H1 (cell line): ENCODE data around the gene ZBTB45. TPM values are rescaled to one million over a fixed set of nuclear protein-coding genes. Genes with fewer than 3 reads are reported as not detected.

ENCODE experiments used
- ASH2L ChIP-seq: fragments of 200-600, 300-600 bp; sonication (generic); IDR thresholded peaks from one replicate; pipeline ENCODE4 v1.7.1; 2017; ENCODE audit warnings: low read length
- CBX5 ChIP-seq: fragments of 300-800, 300-1000 bp; sonication (generic); IDR thresholded peaks from 2 replicates; pipeline ENCODE4 v1.7.1; 2016; ENCODE audit warnings: antibody characterized with exemption, low read length, low read depth
- CTBP2 ChIP-seq: IDR thresholded peaks from 2 replicates; pipeline ENCODE4 v1.7.0; 2011; ENCODE audit warnings: borderline replicate concordance, mild to moderate bottlenecking, moderate library complexity, mixed read lengths, low read length; ENCODE audit not compliant: insufficient read depth, insufficient read length
- E2F6 ChIP-seq: IDR thresholded peaks from 2 replicates; pipeline ENCODE4 v1.6.1; 2012; ENCODE audit warnings: inconsistent platforms
- EGR1 ChIP-seq: IDR thresholded peaks from 2 replicates; pipeline ENCODE4 v1.6.1; 2011; ENCODE audit warnings: low read depth, low read length, borderline replicate concordance
- EP300 ChIP-seq, 2 experiments: IDR thresholded peaks; 1 replicate in 1 of 2; 2 replicates in 1 of 2; pipeline ENCODE4 v1.6.1; 2011 to 2012; ENCODE audit warnings: low read depth in 2 of 2, low read length in 2 of 2, mild to moderate bottlenecking in 2 of 2, borderline replicate concordance in 1 of 2, inconsistent platforms in 1 of 2, moderate library complexity in 1 of 2
- EZH2 ChIP-seq: fragments of 200-600 bp; sonication (generic); IDR thresholded peaks from 2 replicates; pipeline ENCODE4 v1.7.1; 2012; ENCODE audit warnings: low read depth, mild to moderate bottlenecking, moderate library complexity, low read length, inconsistent platforms; ENCODE audit not compliant: severe bottlenecking
- GABPA ChIP-seq: IDR thresholded peaks from 2 replicates; pipeline ENCODE4 v1.6.1; 2011; ENCODE audit warnings: mild to moderate bottlenecking, low read length, moderate library complexity, borderline replicate concordance; ENCODE audit not compliant: insufficient read depth
- HDAC2 ChIP-seq, 2 experiments: fragments of 300-600 bp in 1 of 2; sonication (generic) in 1 of 2; IDR thresholded peaks; 2 replicates each; pipeline ENCODE4 v1.6.1; 2011 to 2012; ENCODE audit warnings: low read depth in 2 of 2, low read length in 2 of 2, mild to moderate bottlenecking in 2 of 2, moderate library complexity in 2 of 2, borderline replicate concordance in 1 of 2, inconsistent platforms in 1 of 2
- KDM4A ChIP-seq: IDR thresholded peaks from one replicate; pipeline ENCODE4 v1.7.1; 2012; ENCODE audit warnings: low read depth, mild to moderate bottlenecking, moderate library complexity, low read length, inconsistent platforms; ENCODE audit not compliant: severe bottlenecking
- MAFK ChIP-seq: IDR thresholded peaks from 2 replicates; pipeline ENCODE4 v1.6.1; 2012; ENCODE audit warnings: low read depth, mild to moderate bottlenecking, improper control_type of control experiment, low read length
- PHF8 ChIP-seq: fragments of 200-600 bp; sonication (generic); conservative IDR thresholded peaks from 2 replicates; pipeline ENCODE4 v1.7.1; 2012; ENCODE audit warnings: low read depth, mild to moderate bottlenecking, inconsistent platforms, low read length, moderate library complexity
- POLR2A ChIP-seq, 2 experiments: IDR thresholded peaks; 1 replicate in 1 of 2; 2 replicates in 1 of 2; pipeline ENCODE4 v1.6.1; 2011; ENCODE audit warnings: low read depth in 2 of 2, low read length in 2 of 2, mild to moderate bottlenecking in 2 of 2; ENCODE audit errors: control extremely low read depth in 1 of 2
- RAD21 ChIP-seq, 2 experiments: IDR thresholded peaks in 1 of 2; conservative IDR thresholded peaks in 1 of 2; 2 replicates each; pipeline ENCODE4 v1.6.1; 2011; ENCODE audit warnings: low read depth in 2 of 2, low read length in 2 of 2, improper control_type of control experiment in 1 of 2, inconsistent platforms in 1 of 2, mild to moderate bottlenecking in 1 of 2, moderate library complexity in 1 of 2
- RXRA ChIP-seq: IDR thresholded peaks from 2 replicates; pipeline ENCODE4 v1.6.1; 2011; ENCODE audit warnings: low read depth, mild to moderate bottlenecking, low read length, moderate library complexity; ENCODE audit not compliant: insufficient read depth
- SIX5 ChIP-seq: IDR thresholded peaks from 2 replicates; pipeline ENCODE4 v1.6.1; 2011; ENCODE audit warnings: mild to moderate bottlenecking, low read depth, low read length
- SP1 ChIP-seq: IDR thresholded peaks from 2 replicates; pipeline ENCODE4 v1.6.1; 2011; ENCODE audit warnings: low read depth, low read length
- TAF7 ChIP-seq: optimal IDR thresholded peaks from 2 replicates; pipeline ENCODE3; 2011; ENCODE audit warnings: low read depth, mild to moderate bottlenecking, inconsistent platforms, low read length, moderate library complexity, borderline replicate concordance
- TCF12 ChIP-seq: IDR thresholded peaks from 2 replicates; pipeline ENCODE4 v1.6.1; 2011; ENCODE audit warnings: low read depth, mild to moderate bottlenecking, low read length
- TEAD4 ChIP-seq: IDR thresholded peaks from 2 replicates; pipeline ENCODE4 v1.6.1; 2012; ENCODE audit warnings: low read depth, low read length, inconsistent platforms, mixed read lengths
- ZNF274 ChIP-seq: IDR thresholded peaks from 2 replicates; pipeline ENCODE4 v1.7.0; 2012; ENCODE audit warnings: low read length, borderline replicate concordance; ENCODE audit errors: extremely low read depth
- polyA plus RNA-seq, 7 experiments: library from polyadenylated mRNA; depleted of rRNA in 3 of 7; stranded (reverse) in 5 of 7; unstranded in 2 of 7; fragments of >200 nt in 5 of 7; fragments of 200-250 nt in 2 of 7; gene quantifications; 1 replicate in 5 of 7; 2 replicates in 1 of 7; 4 replicates in 1 of 7; pipeline versions ENCODE4 v1.2.1 to v1.2.3, GENCODE V29; 2011 to 2013; ENCODE audit warnings: missing spikeins in 2 of 7, mixed read lengths in 2 of 7
- total RNA-seq: library from RNA; stranded (reverse); fragmentation: NEBNext Ultra II Directional; extraction: Animal tissue kit (Norgen Biotek cat#: 25700); gene quantifications from 2 replicates; pipeline ENCODE4 v1.2.1, GENCODE V29; 2021

Gene ZBTB45
- total and polyA plus RNA-seq, 2 of the 8 experiments (the other 6 are each of a cell fraction or from before 2014, with no cell fraction given), result 16.9 to 17.2 TPM

- TF ChIP-seq EP300 (IDR thresholded peaks at IDR 0.05; ENCODE audit: borderline replicate concordance in 1 of 2, low read depth in 2 of 2, low read length in 2 of 2), result peak; percentile 17 to 41; a peak in 2 of 3 replicates
- no peak for TF ChIP-seq CTBP2
- TF ChIP-seq TAF7, result peak; percentile 29
- TF ChIP-seq TEAD4, result 0 out of 2 replicates have a peak, but pooled peaks have one; percentile 42
- TF ChIP-seq SIX5, result peak; percentile 31; the same call in 1 of the 2 replicates
- TF ChIP-seq HDAC2 (IDR thresholded peaks at IDR 0.05; ENCODE audit: borderline replicate concordance in 1 of 2, low read depth in 2 of 2, low read length in 2 of 2), result peak in 1 of 2 experiments; percentile 29; a peak in 1 of 4 replicates
- peak; percentile 31; the same call in 1 of the 2 replicates for TF ChIP-seq SP1
- no peak for TF ChIP-seq EGR1
- no peak for TF ChIP-seq RXRA
- peak in 1 of 2 experiments; percentile 4; a peak in 1 of 4 replicates for TF ChIP-seq RAD21 (IDR thresholded peaks at IDR 0.05 in 1 of 2, conservative IDR thresholded peaks at IDR 0.05 in 1 of 2; ENCODE audit: low read depth in 2 of 2, low read length in 2 of 2)
- TF ChIP-seq KDM4A, result peak; percentile 70
- no peak for TF ChIP-seq CBX5
- TF ChIP-seq GABPA, result peak; percentile 98
- TF ChIP-seq MAFK, result no peak
- TF ChIP-seq ASH2L, result peak; percentile 80
- peak; percentile 38; the same call in 1 of the 2 replicates for TF ChIP-seq PHF8
- no peak for TF ChIP-seq POLR2A (IDR thresholded peaks at IDR 0.05; ENCODE audit: control extremely low read depth in 1 of 2, low read depth in 2 of 2, low read length in 2 of 2)
- TF ChIP-seq TCF12, result no peak
- TF ChIP-seq ZNF274, result no peak
- TF ChIP-seq EZH2, result no peak
- TF ChIP-seq E2F6, result peak; percentile 75
These were observed 20.3 kb downstream of the ZBTB45 start (continued) for GRCh38 chr19:58499021-58499927.
